ENCODE results near the gene ADGRB3. TPM values are rescaled to one million over a fixed set of nuclear protein-coding genes. Genes with fewer than 3 reads are reported as not detected.

The ADGRB3 gene
- total RNA-seq, 2 experiments from 2014 or later = not detected

DNA sequence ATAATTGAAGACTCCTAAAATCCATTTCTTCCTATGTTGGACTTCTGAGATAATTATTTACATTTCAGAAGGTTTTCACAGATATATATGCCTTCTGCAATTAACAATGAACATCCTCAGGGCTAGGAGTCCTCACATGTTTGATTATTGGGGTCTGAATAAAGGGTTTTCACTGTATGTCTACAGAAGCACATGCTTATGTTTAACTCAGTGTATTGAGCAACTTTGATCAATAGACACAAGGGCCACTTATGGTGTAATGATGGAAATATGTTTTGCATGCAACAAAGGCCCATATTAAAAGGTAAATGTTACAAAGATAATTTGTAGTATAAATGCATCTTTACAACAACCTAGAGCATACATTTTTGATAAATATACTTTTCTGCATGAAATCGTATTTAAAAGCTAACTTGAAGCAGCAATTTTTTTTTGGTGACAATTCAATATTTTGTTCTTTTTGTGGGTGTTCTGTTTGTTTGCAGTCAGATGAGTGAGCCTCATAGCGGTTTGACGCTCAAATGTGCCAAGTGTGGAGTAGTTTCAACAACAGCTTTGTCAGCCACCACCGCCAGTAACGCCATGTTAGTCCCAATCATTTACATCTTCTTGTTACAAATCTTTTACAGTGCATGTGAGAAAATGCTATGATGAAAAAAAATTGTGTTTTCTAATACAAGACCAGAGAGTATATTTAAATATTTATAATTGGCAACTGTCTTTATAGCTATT lies 703.5 kb downstream of the ADGRB3 start:
- H3K9me2 ChIP-seq (ENCODE audit: insufficient read depth, low read length) = no peaks in the 10 kb centered on the region
- no TSS peak for BruUV-seq (replicated peaks)
- H3K79me2 ChIP-seq (ENCODE audit: insufficient read depth, low read depth, low read length) = no peaks in the 10 kb centered on the region
- no peaks in the 10 kb centered on the region for H3K9me3 ChIP-seq (ENCODE audit: low read length)
- intact Hi-C loops (cut with micrococcal nuclease; ENCODE audit: unreplicated experiment) = no loop called here
- no peak overlapping the region for H3K4me2 ChIP-seq (ENCODE audit: low read length)
- no peak for TF ChIP-seq EZH2phosphoT487 (IDR thresholded peaks at IDR 0.05; ENCODE audit: borderline replicate concordance, low read depth, low read length)
- TF ChIP-seq, protein P1, sequence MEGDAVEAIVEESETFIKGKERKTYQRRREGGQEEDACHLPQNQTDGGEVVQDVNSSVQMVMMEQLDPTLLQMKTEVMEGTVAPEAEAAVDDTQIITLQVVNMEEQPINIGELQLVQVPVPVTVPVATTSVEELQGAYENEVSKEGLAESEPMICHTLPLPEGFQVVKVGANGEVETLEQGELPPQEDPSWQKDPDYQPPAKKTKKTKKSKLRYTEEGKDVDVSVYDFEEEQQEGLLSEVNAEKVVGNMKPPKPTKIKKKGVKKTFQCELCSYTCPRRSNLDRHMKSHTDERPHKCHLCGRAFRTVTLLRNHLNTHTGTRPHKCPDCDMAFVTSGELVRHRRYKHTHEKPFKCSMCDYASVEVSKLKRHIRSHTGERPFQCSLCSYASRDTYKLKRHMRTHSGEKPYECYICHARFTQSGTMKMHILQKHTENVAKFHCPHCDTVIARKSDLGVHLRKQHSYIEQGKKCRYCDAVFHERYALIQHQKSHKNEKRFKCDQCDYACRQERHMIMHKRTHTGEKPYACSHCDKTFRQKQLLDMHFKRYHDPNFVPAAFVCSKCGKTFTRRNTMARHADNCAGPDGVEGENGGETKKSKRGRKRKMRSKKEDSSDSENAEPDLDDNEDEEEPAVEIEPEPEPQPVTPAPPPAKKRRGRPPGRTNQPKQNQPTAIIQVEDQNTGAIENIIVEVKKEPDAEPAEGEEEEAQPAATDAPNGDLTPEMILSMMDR (conservative IDR thresholded peaks at IDR 0.05; ENCODE audit: low read length) = no peak
- H3K27ac ChIP-seq (ENCODE audit: low read depth, low read length, poor library complexity, severe bottlenecking) = no peak overlapping the region
- no peaks in the 10 kb centered on the region for H4K20me1 ChIP-seq (ENCODE audit: insufficient read depth, low read length)
- ChIA-PET CTCF (ENCODE audit: unreplicated experiment) (no interaction called here), POLR2A (interaction anchor here (0.7 kb wide), 1 partner anchor 12 kb away, joined by 3 read pairs; no protein-coding TSS in a partner anchor)
- no peak overlapping the region for H2AFZ ChIP-seq (ENCODE audit: low read length)
- H3K4me3 ChIP-seq (ENCODE audit: low read depth, low read length, poor library complexity, severe bottlenecking) = no peak overlapping the region
- no peaks in the 10 kb centered on the region for H3K36me3 ChIP-seq (ENCODE audit: insufficient read depth, low read length)
- DNase-seq (ENCODE audit: low spot score) = no peak
- no peaks in the 10 kb centered on the region for H3K4me1 ChIP-seq (ENCODE audit: insufficient read depth, low read length, poor library complexity, severe bottlenecking)

DNA sequence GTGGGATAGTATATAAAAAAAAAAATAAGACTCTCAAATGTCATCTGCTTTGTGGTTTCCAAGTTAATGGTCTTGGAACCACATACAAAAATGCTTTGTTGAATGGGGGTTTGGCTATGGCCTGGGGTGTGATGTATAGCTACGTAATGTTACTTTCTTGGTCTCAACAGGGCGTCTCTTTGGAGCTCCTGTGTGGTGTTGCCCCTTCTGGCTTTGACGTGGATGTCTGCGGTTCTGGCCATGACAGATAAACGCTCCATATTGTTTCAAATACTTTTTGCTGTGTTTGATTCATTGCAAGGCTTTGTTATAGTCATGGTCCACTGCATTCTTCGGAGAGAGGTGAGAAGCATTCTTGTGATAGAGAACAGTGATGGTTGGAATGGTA lies 704.1 kb downstream of the ADGRB3 start:
- no TSS peak for BruUV-seq (replicated peaks)
- H3K27ac ChIP-seq (ENCODE audit: low read depth, low read length, poor library complexity, severe bottlenecking) = no peak overlapping the region
- POLR2A ChIA-PET = interaction anchor here (0.7 to 1.2 kb wide), 2 partner anchors 8 to 13 kb away, joined by 3 read pairs; no protein-coding TSS in a partner anchor

More for the DNA sequence above, 704.1 kb downstream of the ADGRB3 start:
- no peak for TF ChIP-seq EZH2phosphoT487 (IDR thresholded peaks at IDR 0.05; ENCODE audit: borderline replicate concordance, low read depth, low read length)
- TF ChIP-seq, protein P1 (conservative IDR thresholded peaks at IDR 0.05; ENCODE audit: low read length) = no peak
- Histone ChIP-seq H4K20me1 (ENCODE audit: insufficient read depth, low read length) (no peaks in the 10 kb centered on the region), H3K4me1 (ENCODE audit: insufficient read depth, low read length, poor library complexity, severe bottlenecking) (no peaks in the 10 kb centered on the region), H3K79me2 (ENCODE audit: insufficient read depth, low read depth, low read length) (no peaks in the 10 kb centered on the region), H3K4me3 (ENCODE audit: low read depth, low read length, poor library complexity, severe bottlenecking) (no peak overlapping the region), H3K4me2 (ENCODE audit: low read length) (no peak overlapping the region), H2AFZ (ENCODE audit: low read length) (no peak overlapping the region), H3K9me3 (ENCODE audit: low read length) (no peaks in the 10 kb centered on the region), H3K36me3 (ENCODE audit: insufficient read depth, low read length) (no peaks in the 10 kb centered on the region), H3K9me2 (ENCODE audit: insufficient read depth, low read length) (no peaks in the 10 kb centered on the region)
- intact Hi-C loops (cut with micrococcal nuclease; ENCODE audit: unreplicated experiment) = no loop called here
- CTCF ChIA-PET (ENCODE audit: unreplicated experiment) = no interaction called here
- no peak for DNase-seq (ENCODE audit: low spot score)

Measured in OCI-LY7 (cell line).